ENCODE results near the gene SMIM45.
A peak's percentile ranks its signal among the peaks of the same experiment; 100 is the strongest.

Gene SMIM45

DNA sequence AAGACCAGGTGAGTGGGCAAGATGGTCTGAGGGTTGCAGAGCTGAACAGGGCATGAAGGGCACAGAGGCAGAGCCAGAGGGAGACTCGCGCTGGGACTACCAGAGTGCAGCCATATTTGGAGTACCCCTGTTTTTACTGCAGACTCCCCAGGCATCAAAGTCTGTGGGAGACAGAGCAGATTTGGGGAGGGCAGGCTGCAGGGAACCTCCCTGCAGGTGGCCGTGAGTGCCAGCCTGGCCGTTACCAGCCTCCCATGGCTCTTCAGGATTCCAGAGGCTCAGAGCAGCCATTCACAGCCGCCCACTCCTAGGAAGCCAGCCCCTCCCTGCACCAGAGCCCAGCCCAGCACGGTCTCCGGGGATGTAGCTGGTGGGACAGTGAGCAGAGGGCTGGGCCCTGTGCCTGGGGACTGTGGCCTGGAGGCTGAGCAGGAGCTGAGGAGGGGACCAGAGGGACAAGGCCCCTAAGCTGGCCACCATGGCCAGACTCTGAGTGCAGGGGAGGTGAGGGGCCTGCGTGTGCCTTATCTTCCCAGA is 17.2 kb downstream of the SMIM45 start, which contains the start of gene SEPTIN3:
Gene SEPTIN3 (plus strand): TSS at position 334 of the 537 bp plus-strand sequence. CDS start 2,050 bp downstream, outside the sequence.
- H3K27ac ChIP-seq, result no peak within 1 kb of the TSS
- no peak within 1 kb of the TSS for H3K9ac ChIP-seq (ENCODE audit: insufficient read length)
- no peak for DNase-seq (ENCODE audit: low read depth, low spot score)
- no peaks in the 10 kb centered on the region for H3K36me3 ChIP-seq (ENCODE audit: insufficient read depth, low read length)
- H3K4me3 ChIP-seq, result no peak within 1 kb of the TSS
- no peaks in the 10 kb centered on the region for H3K9me3 ChIP-seq (ENCODE audit: low read depth, low read length)
- no peak for TF ChIP-seq POLR2AphosphoS5 (IDR thresholded peaks at IDR 0.05; ENCODE audit: borderline replicate concordance, low read depth, low read length)
- no peak for TF ChIP-seq FOXP2 (optimal IDR thresholded peaks at IDR 0.05; ENCODE audit: control extremely low read depth, extremely low read length, insufficient read depth)
- no peak for TF ChIP-seq EZH2 (IDR thresholded peaks at IDR 0.05)

GRCh38 chr22:41970601-41971000 is 18.7 kb downstream of the SMIM45 start:
- no peaks in the 10 kb centered on the region for H3K36me3 ChIP-seq (ENCODE audit: insufficient read depth, low read length)
- H3K27ac ChIP-seq, result no peak overlapping the region
- no peak for DNase-seq (ENCODE audit: low read depth, low spot score)
- H3K9ac ChIP-seq (ENCODE audit: insufficient read length), result no peak overlapping the region
- H3K9me3 ChIP-seq (ENCODE audit: low read depth, low read length), result no peaks in the 10 kb centered on the region
- no peak overlapping the region for H3K4me3 ChIP-seq
- TF ChIP-seq POLR2AphosphoS5 (IDR thresholded peaks at IDR 0.05; ENCODE audit: borderline replicate concordance, low read depth, low read length) (no peak), FOXP2 (optimal IDR thresholded peaks at IDR 0.05; ENCODE audit: control extremely low read depth, extremely low read length, insufficient read depth) (no peak), EZH2 (IDR thresholded peaks at IDR 0.05) (no peak)

- no peak for TF ChIP-seq EZH2 (IDR thresholded peaks at IDR 0.05)
- no peak for TF ChIP-seq FOXP2 (optimal IDR thresholded peaks at IDR 0.05; ENCODE audit: control extremely low read depth, extremely low read length, insufficient read depth)
- TF ChIP-seq POLR2AphosphoS5 (IDR thresholded peaks at IDR 0.05; ENCODE audit: borderline replicate concordance, low read depth, low read length), result no peak
- Histone ChIP-seq H3K27ac (no peak overlapping the region), H3K4me3 (no peak overlapping the region), H3K9ac (ENCODE audit: insufficient read length) (no peak overlapping the region), H3K9me3 (ENCODE audit: low read depth, low read length) (no peaks in the 10 kb centered on the region), H3K36me3 (ENCODE audit: insufficient read depth, low read length) (no peaks in the 10 kb centered on the region)
- DNase-seq (ENCODE audit: low read depth, low spot score), result no peak
Measured at GRCh38 chr22:41971431-41971830, 19.5 kb downstream of the SMIM45 start.

DNA sequence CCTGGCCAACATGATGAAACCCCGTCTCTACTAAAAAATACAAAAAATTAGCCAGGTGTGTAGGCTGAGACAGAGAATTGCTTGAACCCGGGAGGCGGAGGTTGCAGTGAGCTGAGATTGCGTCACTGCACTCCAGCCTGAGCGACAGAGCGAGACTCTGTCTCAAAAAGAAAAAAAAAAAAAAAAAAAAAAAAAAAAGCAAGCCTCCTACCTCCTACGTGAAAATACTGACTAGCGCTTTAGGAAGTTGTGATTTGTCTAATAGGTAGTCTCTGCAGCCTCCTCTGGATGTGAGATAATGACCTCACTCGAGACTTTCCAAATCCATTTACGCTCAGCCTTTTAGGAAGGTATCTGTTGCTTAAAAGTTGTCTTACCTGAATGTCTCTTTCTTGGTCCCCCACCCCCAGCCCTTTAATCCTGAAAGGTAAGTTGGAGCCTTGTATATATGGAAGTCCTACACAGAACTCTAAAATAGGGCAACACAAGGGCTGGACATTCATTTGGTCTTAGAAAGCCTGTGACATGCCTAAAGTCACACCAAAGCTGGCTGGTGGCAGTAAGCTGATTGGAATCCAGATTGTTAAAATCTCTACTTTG is 22.8 kb downstream of the SMIM45 start:
- Histone ChIP-seq H3K9ac (ENCODE audit: insufficient read length) (no peak overlapping the region), H3K4me3 (no peak overlapping the region), H3K9me3 (ENCODE audit: low read depth, low read length) (no peaks in the 10 kb centered on the region), H3K27ac (no peak overlapping the region), H3K36me3 (ENCODE audit: insufficient read depth, low read length) (no peaks in the 10 kb centered on the region)
- no peak for TF ChIP-seq FOXP2 (optimal IDR thresholded peaks at IDR 0.05; ENCODE audit: control extremely low read depth, extremely low read length, insufficient read depth)
- TF ChIP-seq EZH2 (IDR thresholded peaks at IDR 0.05), result no peak
- TF ChIP-seq POLR2AphosphoS5 (IDR thresholded peaks at IDR 0.05; ENCODE audit: borderline replicate concordance, low read depth, low read length), result no peak
- no peak for DNase-seq (ENCODE audit: low read depth, low spot score)

GRCh38 chr22:41975299-41976069 is 23.5 kb downstream of the SMIM45 start:
- no peak overlapping the region for H3K27ac ChIP-seq
- no peak overlapping the region for H3K9ac ChIP-seq (ENCODE audit: insufficient read length)
- no peaks in the 10 kb centered on the region for H3K36me3 ChIP-seq (ENCODE audit: insufficient read depth, low read length)
- H3K4me3 ChIP-seq, result no peak overlapping the region
- H3K9me3 ChIP-seq (ENCODE audit: low read depth, low read length), result no peaks in the 10 kb centered on the region
- DNase-seq (ENCODE audit: low read depth, low spot score), result no peak
- TF ChIP-seq POLR2AphosphoS5 (IDR thresholded peaks at IDR 0.05; ENCODE audit: borderline replicate concordance, low read depth, low read length) (no peak), FOXP2 (optimal IDR thresholded peaks at IDR 0.05; ENCODE audit: control extremely low read depth, extremely low read length, insufficient read depth) (no peak), EZH2 (IDR thresholded peaks at IDR 0.05) (no peak)

DNA sequence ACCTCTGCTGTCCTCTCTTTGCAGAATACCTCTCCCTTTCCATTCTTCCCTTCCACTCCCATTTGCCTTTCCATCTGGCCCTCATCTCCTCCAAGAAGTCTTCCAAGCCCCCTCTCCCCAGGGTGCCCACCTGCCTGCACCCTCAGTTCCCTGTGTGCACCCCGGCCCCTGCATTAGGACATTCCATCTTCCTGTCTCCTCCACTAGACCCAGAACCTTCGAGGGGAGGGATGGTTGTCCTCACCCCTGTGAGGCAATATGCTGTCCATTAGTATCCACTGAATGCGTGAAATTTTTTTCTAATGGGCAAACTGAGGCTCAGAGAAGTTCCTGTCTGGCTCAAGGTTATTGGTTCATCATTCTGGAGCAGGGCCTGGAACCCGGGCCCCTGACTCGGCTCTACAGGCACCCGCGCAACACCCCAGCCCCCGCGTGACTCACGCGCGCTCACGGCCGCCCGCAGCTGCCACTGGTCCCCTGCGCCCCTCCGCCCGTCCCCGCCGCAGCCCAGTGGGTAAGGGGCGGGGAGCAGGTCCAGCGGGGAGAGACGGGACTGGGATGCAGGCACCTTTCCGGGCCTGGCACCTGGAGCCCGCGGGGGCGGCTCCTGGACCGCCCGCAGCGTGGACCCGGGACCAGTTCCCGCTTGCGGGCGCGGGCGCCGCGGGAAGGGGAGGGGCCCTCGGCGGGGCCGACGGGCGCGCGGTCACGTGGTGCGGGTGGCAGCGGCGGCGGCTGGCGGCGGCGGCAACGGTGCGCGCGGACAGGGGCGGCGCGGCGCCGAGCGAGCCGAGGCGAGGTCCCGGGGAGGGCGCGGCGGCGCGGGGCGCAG is 24.3 kb downstream of the SMIM45 start:
- peak overlapping the region; percentile 26 for H3K9ac ChIP-seq (ENCODE audit: insufficient read length)
- H3K9me3 ChIP-seq (ENCODE audit: low read depth, low read length), result no peaks in the 10 kb centered on the region
- peak overlapping the region; percentile 81 for H3K4me3 ChIP-seq
- H3K36me3 ChIP-seq (ENCODE audit: insufficient read depth, low read length), result no peaks in the 10 kb centered on the region
- H3K27ac ChIP-seq, result no peak overlapping the region
- DNase-seq (ENCODE audit: low read depth, low spot score), result no peak
- no peak for TF ChIP-seq EZH2 (IDR thresholded peaks at IDR 0.05)
- TF ChIP-seq POLR2AphosphoS5 (IDR thresholded peaks at IDR 0.05; ENCODE audit: borderline replicate concordance, low read depth, low read length), result no peak
- TF ChIP-seq FOXP2 (optimal IDR thresholded peaks at IDR 0.05; ENCODE audit: control extremely low read depth, extremely low read length, insufficient read depth), result no peak

- H3K36me3 ChIP-seq (ENCODE audit: insufficient read depth, low read length), result no peaks in the 10 kb centered on the region
- H3K9ac ChIP-seq (ENCODE audit: insufficient read length), result peak overlapping the region; percentile 47
- no peak for TF ChIP-seq POLR2AphosphoS5 (IDR thresholded peaks at IDR 0.05; ENCODE audit: borderline replicate concordance, low read depth, low read length)
- no peak for TF ChIP-seq EZH2 (IDR thresholded peaks at IDR 0.05)
- TF ChIP-seq FOXP2 (optimal IDR thresholded peaks at IDR 0.05; ENCODE audit: control extremely low read depth, extremely low read length, insufficient read depth), result no peak
- no peak overlapping the region for H3K27ac ChIP-seq
- peak overlapping the region; percentile 81 for H3K4me3 ChIP-seq
- DNase-seq (ENCODE audit: low read depth, low spot score), result no peak
- H3K9me3 ChIP-seq (ENCODE audit: low read depth, low read length), result no peaks in the 10 kb centered on the region
Measured at GRCh38 chr22:41976961-41977566, 25.1 kb downstream of the SMIM45 start.
